Measurements from ENCODE around the gene MARCHF11. TPM values are rescaled to one million over a fixed set of nuclear protein-coding genes. Genes with fewer than 3 reads are reported as not detected.

Gene MARCHF11
- total and polyA plus RNA-seq, 2 of the 4 experiments (the other 2 are of a cell fraction) = not detected

- Histone ChIP-seq H3K56ac (ENCODE audit: extremely low read depth, insufficient read depth, low read length) (no peak overlapping the region), H3K27me3 (ENCODE audit: control insufficient read depth, insufficient read depth, low read length) (no peaks in the 10 kb centered on the region), H2AFZ (replicated peaks; ENCODE audit: low read length, poor library complexity) (no peak overlapping the region), H3K4me3 (ENCODE audit: insufficient read depth, low read depth, low read length) (no peak overlapping the region), H3K4me1 (ENCODE audit: control insufficient read depth, insufficient read depth, low read length) (no peaks in the 10 kb centered on the region), H2BK5ac (ENCODE audit: low read depth, low read length, poor library complexity, severe bottlenecking) (no peak overlapping the region), H4K91ac (ENCODE audit: insufficient read depth, low read depth, low read length) (no peak overlapping the region), H3K4me2 (ENCODE audit: low read depth, low read length) (no peak overlapping the region), H2BK120ac (ENCODE audit: low read depth, low read length) (no peak overlapping the region), H3K9ac (ENCODE audit: low read depth, low read length) (no peak overlapping the region), H3K9me3 (ENCODE audit: control insufficient read depth, insufficient read depth, low read length) (no peaks in the 10 kb centered on the region), H3K36me3 (ENCODE audit: control insufficient read depth, insufficient read depth, low read length) (no peaks in the 10 kb centered on the region), H3K23ac (ENCODE audit: low read depth, low read length) (no peak overlapping the region), H2BK15ac (ENCODE audit: low read depth, low read length) (no peak overlapping the region), H3K9me1 (ENCODE audit: insufficient read depth, low read length) (no peaks in the 10 kb centered on the region), H4K5ac (ENCODE audit: low read depth, low read length) (no peak overlapping the region), H3K4ac (ENCODE audit: low read depth, low read length) (no peak overlapping the region), H3K27ac (ENCODE audit: insufficient read depth, low read length) (no peak overlapping the region), H4K8ac (ENCODE audit: low read depth in 2 of 2, low read length in 2 of 2) (no peak overlapping the region), H4K20me1 (ENCODE audit: insufficient read depth, low read length) (no peaks in the 10 kb centered on the region), H2BK20ac (ENCODE audit: low read depth, low read length) (no peak overlapping the region), H3K18ac (ENCODE audit: low read depth, low read length) (no peak overlapping the region), H3K79me1 (ENCODE audit: low read depth in 1 of 2, low read length in 2 of 2) (no peaks in the 10 kb centered on the region), H2AK9ac (replicated peaks; ENCODE audit: low read depth, low read length, poor library complexity) (no peak overlapping the region), H3K14ac (replicated peaks; ENCODE audit: low read depth, low read length) (no peak overlapping the region), H2AK5ac (ENCODE audit: low read depth, low read length) (no peak overlapping the region)
- no peak for TF ChIP-seq RFX5 (IDR thresholded peaks at IDR 0.05; ENCODE audit: low read depth, low read length)
- TF ChIP-seq, protein P1, sequence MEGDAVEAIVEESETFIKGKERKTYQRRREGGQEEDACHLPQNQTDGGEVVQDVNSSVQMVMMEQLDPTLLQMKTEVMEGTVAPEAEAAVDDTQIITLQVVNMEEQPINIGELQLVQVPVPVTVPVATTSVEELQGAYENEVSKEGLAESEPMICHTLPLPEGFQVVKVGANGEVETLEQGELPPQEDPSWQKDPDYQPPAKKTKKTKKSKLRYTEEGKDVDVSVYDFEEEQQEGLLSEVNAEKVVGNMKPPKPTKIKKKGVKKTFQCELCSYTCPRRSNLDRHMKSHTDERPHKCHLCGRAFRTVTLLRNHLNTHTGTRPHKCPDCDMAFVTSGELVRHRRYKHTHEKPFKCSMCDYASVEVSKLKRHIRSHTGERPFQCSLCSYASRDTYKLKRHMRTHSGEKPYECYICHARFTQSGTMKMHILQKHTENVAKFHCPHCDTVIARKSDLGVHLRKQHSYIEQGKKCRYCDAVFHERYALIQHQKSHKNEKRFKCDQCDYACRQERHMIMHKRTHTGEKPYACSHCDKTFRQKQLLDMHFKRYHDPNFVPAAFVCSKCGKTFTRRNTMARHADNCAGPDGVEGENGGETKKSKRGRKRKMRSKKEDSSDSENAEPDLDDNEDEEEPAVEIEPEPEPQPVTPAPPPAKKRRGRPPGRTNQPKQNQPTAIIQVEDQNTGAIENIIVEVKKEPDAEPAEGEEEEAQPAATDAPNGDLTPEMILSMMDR (conservative IDR thresholded peaks at IDR 0.05; ENCODE audit: low read depth, low read length) = no peak
- TF ChIP-seq FOS (IDR thresholded peaks at IDR 0.05; ENCODE audit: low read depth, low read length) = no peak
- TF ChIP-seq, protein P2, sequence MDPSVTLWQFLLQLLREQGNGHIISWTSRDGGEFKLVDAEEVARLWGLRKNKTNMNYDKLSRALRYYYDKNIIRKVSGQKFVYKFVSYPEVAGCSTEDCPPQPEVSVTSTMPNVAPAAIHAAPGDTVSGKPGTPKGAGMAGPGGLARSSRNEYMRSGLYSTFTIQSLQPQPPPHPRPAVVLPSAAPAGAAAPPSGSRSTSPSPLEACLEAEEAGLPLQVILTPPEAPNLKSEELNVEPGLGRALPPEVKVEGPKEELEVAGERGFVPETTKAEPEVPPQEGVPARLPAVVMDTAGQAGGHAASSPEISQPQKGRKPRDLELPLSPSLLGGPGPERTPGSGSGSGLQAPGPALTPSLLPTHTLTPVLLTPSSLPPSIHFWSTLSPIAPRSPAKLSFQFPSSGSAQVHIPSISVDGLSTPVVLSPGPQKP (IDR thresholded peaks at IDR 0.05; ENCODE audit: borderline replicate concordance, low read depth, low read length) = no peak
- no peak for TF ChIP-seq POLR2A (IDR thresholded peaks at IDR 0.05; ENCODE audit: low read depth, low read length)
- dilution Hi-C loops (cut with HindIII; ENCODE audit: low sequenced_read_pairs, unreplicated experiment) (no loop called here), in situ Hi-C loops (cut with MboI; ENCODE audit: low sequenced_read_pairs) (no loop called here), intact Hi-C loops (cut with micrococcal nuclease) (no loop called here)
- DNase-seq (no peak), ATAC-seq (ENCODE audit: low read depth) (no peak)
- no TSS peak for BruUV-seq (replicated peaks)
- POLR2A ChIA-PET (ENCODE audit: unreplicated experiment) = no interaction called here
- WGBS, 2 experiments (ENCODE audit: extremely low coverage in 2 of 2, insufficient read length in 1 of 2) = 11% methylated on average over 1 of the region's 3 CpGs; no CpG with 5 or more reads in 1 of the 2 experiments
- CTCF ChIA-PET = no interaction called here
Observed at GRCh38 chr5:16108418-16108817, 71.2 kb downstream of the MARCHF11 start.
